GM12878 (cell line): ENCODE measurements around the gene RNF112. TPM values are rescaled to one million over a fixed set of nuclear protein-coding genes. Genes with fewer than 3 reads are reported as not detected.

ENCODE experiments used
- ATAC-seq: fragments of 200-7000 bp; cut with Tn5 transposase; 3 replicates; pipeline ENCODE4 v1.9.1; 2020; ENCODE audit warnings: mild to moderate bottlenecking, moderate library complexity
- BruUV-seq: library from RNA; stranded (reverse); fragments of 400-500 nt; replicated peaks from 2 replicates; lab custom pipeline; 2021; lab: Mats Ljungman, UMichigan
- CTCF ChIA-PET: fragments of 300-600 bp; sonication (Branson Sonifier 250); formaldehyde crosslinking; extraction: SDS; loops from one replicate; lab custom pipeline; 2021; ENCODE audit warnings: inconsistent platforms; lab: Yijun Ruan, JAX
- POLR2A ChIA-PET: fragments of 350-600 bp; formaldehyde crosslinking; extraction: SDS; loops from one replicate; lab custom pipeline; 2021; ENCODE audit warnings: inconsistent platforms; lab: Charles Lee
- RAD21 ChIA-PET: fragments of 300-600 bp; sonication (Branson Sonifier 250); formaldehyde crosslinking; loops from one replicate; lab custom pipeline; 2023; ENCODE audit warnings: antibody characterized with exemption; ENCODE audit not compliant: unreplicated experiment; lab: Charles Lee
- SMC1A ChIA-PET: fragments of 300-600 bp; sonication (Branson Sonifier 250); formaldehyde crosslinking; loops from one replicate; lab custom pipeline; 2023; ENCODE audit not compliant: unreplicated experiment, uncharacterized antibody; lab: Charles Lee
- DNase-seq: peaks from one replicate; pipeline ENCODE4 v3.0.0-alpha.2; 2011; ENCODE audit warnings: low read depth, low spot score
- FAIRE-seq: peaks from 3 replicates; lab custom pipeline; 2011; peaks lifted over from hg19 to GRCh38; lab: Jason Lieb, UNC
- H2AFZ ChIP-seq: 2 replicates; pipeline ENCODE4 v1.6.0; 2011; ENCODE audit warnings: low read depth, low read length, control low read depth; ENCODE audit not compliant: control insufficient read depth
- H3K27ac ChIP-seq: 2 replicates; pipeline ENCODE4 v1.5.1; 2011; ENCODE audit warnings: control low read depth; ENCODE audit not compliant: control insufficient read depth, insufficient read depth
- H3K27me3 ChIP-seq, 2 experiments: replicated peaks in 1 of 2; 2 replicates each; pipeline versions ENCODE4 v1.6.0 to v1.6.1; 2011; ENCODE audit warnings: low read length in 1 of 2; ENCODE audit not compliant: control insufficient read depth in 2 of 2, insufficient read depth in 2 of 2
- H3K36me3 ChIP-seq, 2 experiments: 2 replicates each; pipeline ENCODE4 v1.5.1; 2011; ENCODE audit warnings: low read length in 1 of 2; ENCODE audit not compliant: control insufficient read depth in 2 of 2, insufficient read depth in 2 of 2
- H3K4me1 ChIP-seq: 2 replicates; pipeline ENCODE4 v1.6.1; 2011; ENCODE audit warnings: mild to moderate bottlenecking, low read length, moderate library complexity, mixed read lengths; ENCODE audit not compliant: control insufficient read depth, insufficient read depth
- H3K4me2 ChIP-seq: 2 replicates; pipeline ENCODE4 v1.6.0; 2011; ENCODE audit warnings: control low read depth; ENCODE audit not compliant: control insufficient read depth, insufficient read depth
- H3K4me3 ChIP-seq: fragments of 200-600 bp; sonication (generic); 2 replicates; pipeline ENCODE4 v1.5.1; 2016
- H3K79me2 ChIP-seq: 2 replicates; pipeline ENCODE4 v1.6.0; 2011; ENCODE audit warnings: low read length; ENCODE audit not compliant: control insufficient read depth, insufficient read depth
- H3K9ac ChIP-seq: 2 replicates; pipeline ENCODE4 v1.8.0; 2011; ENCODE audit warnings: low read length, control low read depth, mixed read lengths; ENCODE audit not compliant: control insufficient read depth, insufficient read depth
- H3K9me3 ChIP-seq: replicated peaks from 3 replicates; pipeline ENCODE4 v1.5.1; 2011; ENCODE audit warnings: mild to moderate bottlenecking, low read length; ENCODE audit not compliant: control insufficient read depth, insufficient read depth
- H4K20me1 ChIP-seq: 2 replicates; pipeline ENCODE4 v1.6.0; 2011; ENCODE audit not compliant: control insufficient read depth, insufficient read depth
- CUX1 ChIP-seq: IDR thresholded peaks from 2 replicates; pipeline ENCODE4 v1.6.1; 2012; ENCODE audit warnings: improper control_type of control experiment, low read depth, low read length; ENCODE audit not compliant: insufficient replicate concordance
- FOXM1 ChIP-seq: IDR thresholded peaks from 2 replicates; pipeline ENCODE4 v1.6.1; 2012; ENCODE audit warnings: low read depth, mild to moderate bottlenecking, inconsistent platforms, low read length, moderate library complexity
- IKZF1 ChIP-seq: fragments of 450-650 bp; conservative IDR thresholded peaks from 2 replicates; pipeline ENCODE4 v1.6.1; 2017; ENCODE audit warnings: antibody characterized with exemption, mild to moderate bottlenecking
- STAT3 ChIP-seq: IDR thresholded peaks from 2 replicates; pipeline ENCODE4 v1.6.1; 2011; ENCODE audit warnings: low read depth, low read length, improper control_type of control experiment
- WGBS: methylation state at CpG from one replicate; pipeline ENCODE4 v1.1.6; 2016; ENCODE audit warnings: low lambda C conversion rate; ENCODE audit not compliant: insufficient replicate concordance, insufficient coverage; ENCODE audit errors: missing lambda C conversion rate; 5-methylcytosine and 5-hydroxymethylcytosine counted together
- in situ Hi-C: fragments of 300-500 bp; cut with MboI; formaldehyde crosslinking; loops from 9 replicates; pipeline ENCODE4 v1.14.3; 2018; ENCODE audit warnings: mixed read lengths
- intact Hi-C: fragments of 100-400 bp; cut with micrococcal nuclease; formaldehyde crosslinking; loops from one replicate; pipeline ENCODE4 v1.14.2; 2022; ENCODE audit not compliant: unreplicated experiment
- polyA plus RNA-seq, 11 experiments: library from polyadenylated mRNA; depleted of rRNA in 4 of 11; unstranded in 6 of 11; stranded (reverse) in 5 of 11; fragments of >200 nt; fragmentation: Nextera tagmentation in 4 of 11; fragmentation: Illumina TruSeq in 1 of 11; extraction: Ambion mirVana in 4 of 11; extraction: Trizol in 1 of 11; gene quantifications; 1 replicate in 1 of 11; 2 replicates in 10 of 11; pipeline versions ENCODE4 v1.2.1 to v1.2.3, GENCODE V29; 2011 to 2016; ENCODE audit warnings: inconsistent platforms in 2 of 11, missing spikeins in 2 of 11, low read depth in 1 of 11
- total RNA-seq, 4 experiments: library from RNA; depleted of rRNA in 3 of 4; stranded (reverse); fragments of >200 nt in 3 of 4; fragmentation: Illumina TruSeq in 1 of 4; extraction: Trizol in 1 of 4; gene quantifications; 2 replicates each; pipeline versions ENCODE4 v1.2.1 to v1.2.3, GENCODE V29; 2013 to 2021

RNF112 gene
- total and polyA plus RNA-seq, 10 of the 15 experiments (the other 5 are each of a cell fraction or from before 2014, with no cell fraction given) = not detected

- no peaks in the 10 kb centered on the region for H3K36me3 ChIP-seq
- H3K4me1 ChIP-seq = peaks cover 7% of the 10 kb centered on the region
- no peaks in the 10 kb centered on the region; a peak in 2 of 4 replicates for H3K27me3 ChIP-seq
- FAIRE-seq = no peak
- no peak overlapping the region for H3K9ac ChIP-seq
- RAD21 ChIA-PET = interaction anchor here (2.2 kb wide), 1 partner anchor 16 kb away, joined by 21 read pairs; the partner anchor contains the start of gene MAPK7
- DNase-seq = no peak
- intact Hi-C loops (loop anchor here (5.0 to 10.0 kb wide), 2 partner anchors 151 to 283 kb away; partner anchors contain the start of gene ALDH3A2), in situ Hi-C loops (loop anchor here (5.0 kb wide), 1 partner anchor 86 kb away; no protein-coding TSS in a partner anchor)
- SMC1A ChIA-PET = interaction anchor here (1.2 kb wide), 1 partner anchor 9 kb away, joined by 3 read pairs; no protein-coding TSS in a partner anchor
- no peak overlapping the region for H2AFZ ChIP-seq
- no peaks in the 10 kb centered on the region for H3K9me3 ChIP-seq
- POLR2A ChIA-PET = no interaction called here
- no peak overlapping the region for H3K4me2 ChIP-seq
- no peak overlapping the region for H3K4me3 ChIP-seq
- no peak overlapping the region for H3K27ac ChIP-seq
- H4K20me1 ChIP-seq = no peaks in the 10 kb centered on the region
- CTCF ChIA-PET = interaction anchor here (1.7 to 3.0 kb wide), 4 partner anchors 16 to 104 kb away, joined by 5 to 39 read pairs (median 6); partner anchors contain the start of gene MAPK7
- ATAC-seq = no peak
- no peaks in the 10 kb centered on the region for H3K79me2 ChIP-seq
- no peak for TF ChIP-seq STAT3
- TF ChIP-seq CUX1 = no peak
- no peak for TF ChIP-seq FOXM1
- TF ChIP-seq IKZF1 = no peak
- BruUV-seq = no TSS peak
- WGBS = 66% methylated on average over 6 of the region's 6 CpGs
Measured at GRCh38 chr17:19361326-19361725, 49.7 kb upstream of the RNF112 start.
